ENCODE measurements around the gene MFAP3. TPM values are rescaled to one million over a fixed set of nuclear protein-coding genes. Genes with fewer than 3 reads are reported as not detected.
A peak's percentile ranks its signal among the peaks of the same experiment; 100 is the strongest.

MFAP3 gene
- total and polyA plus RNA-seq, 2 of the 13 experiments (the other 11 are each of a cell fraction or from before 2014, with no cell fraction given), result 12.1 to 28.3 TPM

- TF ChIP-seq CTCF (CRISPR knock-in tag; IDR thresholded peaks at IDR 0.05) (peak; percentile 32; the same call in 1 of the 2 replicates), RBM22 (optimal IDR thresholded peaks at IDR 0.05; ENCODE audit: low read length) (no peak), HNF4G (IDR thresholded peaks at IDR 0.05; ENCODE audit: borderline replicate concordance, low read depth, low read length) (no peak), HNF4G (CRISPR knock-in tag; IDR thresholded peaks at IDR 0.05; ENCODE audit: borderline replicate concordance, low read depth) (peak; percentile 15; the same call in 1 of the 2 replicates), FOXK1 (CRISPR knock-in tag; IDR thresholded peaks at IDR 0.05; ENCODE audit: borderline replicate concordance, low read depth) (peak; percentile 93), ZFYVE20 (CRISPR knock-in tag; IDR thresholded peaks at IDR 0.05; ENCODE audit: borderline replicate concordance, low read depth) (0 out of 2 replicates have a peak, but pooled peaks have one; percentile 24), CCAR2 (optimal IDR thresholded peaks at IDR 0.05; ENCODE audit: low read depth, low read length) (no peak), HIC2 (CRISPR knock-in tag; IDR thresholded peaks at IDR 0.05; ENCODE audit: low read depth) (peak; percentile 41; the same call in 1 of the 2 replicates), PRDM15 (CRISPR knock-in tag; IDR thresholded peaks at IDR 0.05) (no peak), ZNF18 (CRISPR knock-in tag; IDR thresholded peaks at IDR 0.05; ENCODE audit: insufficient replicate concordance) (peak; percentile 82), NPAS2 (CRISPR knock-in tag; IDR thresholded peaks at IDR 0.05; ENCODE audit: borderline replicate concordance) (no peak), CSRNP1 (CRISPR knock-in tag; IDR thresholded peaks at IDR 0.05) (peak; percentile 63; the same call in 1 of the 2 replicates), ETV6 (CRISPR knock-in tag; conservative IDR thresholded peaks at IDR 0.05) (peak; percentile 88), ZNF784 (CRISPR knock-in tag; IDR thresholded peaks at IDR 0.05; ENCODE audit: borderline replicate concordance) (peak; percentile 89), ZNF44 (CRISPR knock-in tag; IDR thresholded peaks at IDR 0.05) (peak; percentile 86)
These were observed at the start of gene MFAP3, which contains the start of gene FAM114A2 (continued) for GRCh38 chr5:154038707-154039457.
